HG03196 (cell line): ENCODE measurements around the gene LYZL6.

Source experiments
- ATAC-seq: cut with Tn5 transposase; IDR thresholded peaks from one replicate; pipeline ENCODE4 v1.9.1; 2021; ENCODE audit not compliant: unreplicated experiment

Gene LYZL6

GRCh38 chr17:35943537-35943936, at the start of gene LYZL6:
Gene LYZL6, minus strand, starts transcription at chr17:35943713. Its CDS starts 4,357 bp downstream, at chr17:35939356.
- no peak for ATAC-seq

GRCh38 chr17:35991075-35991474, 47.6 kb upstream of the LYZL6 start:
- ATAC-seq = no peak

- ATAC-seq = no peak
Observed at GRCh38 chr17:35988164-35988563, 44.7 kb upstream of the LYZL6 start.

- ATAC-seq = no peak
Observed at GRCh38 chr17:35986643-35987042, 43.1 kb upstream of the LYZL6 start, which contains the start of gene CCL14. Gene CCL14, minus strand, starts transcription at chr17:35986729. Its CDS starts 80 bp downstream, at chr17:35986649.

- ATAC-seq = no peak
Observed at GRCh38 chr17:35984140-35984539, 40.6 kb upstream of the LYZL6 start.

GRCh38 chr17:35982409-35983191, 39.1 kb upstream of the LYZL6 start:
- ATAC-seq = no peak

- ATAC-seq = no peak
Observed at GRCh38 chr17:35981908-35982330, 38.4 kb upstream of the LYZL6 start.

- no peak for ATAC-seq
Observed at GRCh38 chr17:35981246-35981645, 37.7 kb upstream of the LYZL6 start, which contains the start of gene CCL16. Gene CCL16, minus strand, starts transcription at chr17:35981497. Its CDS starts 77 bp downstream, at chr17:35981420.

- ATAC-seq = no peak
Observed at GRCh38 chr17:35978346-35978745, 34.8 kb upstream of the LYZL6 start.

- ATAC-seq = no peak
Observed at GRCh38 chr17:35977509-35977908, 34.0 kb upstream of the LYZL6 start.

GRCh38 chr17:35973333-35974260, 30.1 kb upstream of the LYZL6 start:
- no peak for ATAC-seq

GRCh38 chr17:35972945-35973332, 29.4 kb upstream of the LYZL6 start:
- no peak for ATAC-seq

GRCh38 chr17:35972535-35972934, 29.0 kb upstream of the LYZL6 start:
- ATAC-seq = no peak

GRCh38 chr17:35972066-35972465, 28.6 kb upstream of the LYZL6 start:
- no peak for ATAC-seq

GRCh38 chr17:35969558-35970380, 26.3 kb upstream of the LYZL6 start:
- ATAC-seq = no peak

- no peak for ATAC-seq
Observed at GRCh38 chr17:35968520-35969054, 25.1 kb upstream of the LYZL6 start.

- ATAC-seq = no peak
Observed at GRCh38 chr17:35965272-35965671, 21.8 kb upstream of the LYZL6 start.

- no peak for ATAC-seq
Observed at GRCh38 chr17:35963663-35964062, 20.1 kb upstream of the LYZL6 start.

GRCh38 chr17:35953720-35954119, 10.2 kb upstream of the LYZL6 start:
- no peak for ATAC-seq

GRCh38 chr17:35949401-35949800, 5.9 kb upstream of the LYZL6 start:
- ATAC-seq = no peak

- ATAC-seq = no peak
Observed at GRCh38 chr17:35948092-35948491, 4.6 kb upstream of the LYZL6 start.
